HEK293 (cell line): Measurements from ENCODE around the gene NCKAP5.

Experiments used
- CTCF ChIP-seq: fragments of 450-650 bp; formaldehyde crosslinking; IDR thresholded peaks from 2 replicates; pipeline ENCODE4 v1.5.1; 2016; ENCODE audit warnings: missing biosample characterization, missing genetic modification characterization
- PBX3 ChIP-seq: sonication (generic); formaldehyde crosslinking; IDR thresholded peaks from 2 replicates; pipeline ENCODE4 v1.8.1; 2022; ENCODE audit warnings: mild to moderate bottlenecking, moderate library complexity, missing genetic modification reagents
- WT1 ChIP-seq: fragments of 450-650 bp; formaldehyde crosslinking; IDR thresholded peaks from 2 replicates; pipeline ENCODE4 v1.5.1; 2016; ENCODE audit warnings: missing biosample characterization, missing genetic modification characterization
- TF ChIP-seq, protein P1 (sequence below): fragments of 450-650 bp; formaldehyde crosslinking; IDR thresholded peaks from 2 replicates; pipeline ENCODE4 v1.5.1; 2016; ENCODE audit warnings: missing biosample characterization, missing genetic modification characterization

DNA sequence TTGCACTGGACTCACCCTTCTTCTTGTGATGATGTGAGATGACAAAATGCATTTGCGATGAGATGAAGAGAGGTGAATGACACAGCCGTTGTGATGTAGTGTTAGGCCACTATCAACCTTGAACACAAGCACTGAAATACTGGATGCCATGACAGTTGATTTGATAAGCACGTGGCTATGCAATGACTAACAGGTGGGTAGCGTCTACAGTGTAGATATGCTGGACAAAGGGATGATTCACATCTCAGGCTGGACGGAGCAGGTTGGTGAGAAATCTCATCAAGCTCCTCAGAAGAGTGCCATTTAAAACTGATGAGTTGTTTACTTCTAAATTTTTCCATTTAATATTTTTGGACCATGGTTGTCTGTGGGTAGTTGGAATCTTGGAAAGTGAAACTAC, 522.5 kb downstream of the NCKAP5 start:
- TF ChIP-seq PBX3 (CRISPR knock-in tag) = no peak
- TF ChIP-seq CTCF (tag by site-specific recombination) = no peak
- TF ChIP-seq WT1 (tag by site-specific recombination) = no peak
- TF ChIP-seq, protein P1, sequence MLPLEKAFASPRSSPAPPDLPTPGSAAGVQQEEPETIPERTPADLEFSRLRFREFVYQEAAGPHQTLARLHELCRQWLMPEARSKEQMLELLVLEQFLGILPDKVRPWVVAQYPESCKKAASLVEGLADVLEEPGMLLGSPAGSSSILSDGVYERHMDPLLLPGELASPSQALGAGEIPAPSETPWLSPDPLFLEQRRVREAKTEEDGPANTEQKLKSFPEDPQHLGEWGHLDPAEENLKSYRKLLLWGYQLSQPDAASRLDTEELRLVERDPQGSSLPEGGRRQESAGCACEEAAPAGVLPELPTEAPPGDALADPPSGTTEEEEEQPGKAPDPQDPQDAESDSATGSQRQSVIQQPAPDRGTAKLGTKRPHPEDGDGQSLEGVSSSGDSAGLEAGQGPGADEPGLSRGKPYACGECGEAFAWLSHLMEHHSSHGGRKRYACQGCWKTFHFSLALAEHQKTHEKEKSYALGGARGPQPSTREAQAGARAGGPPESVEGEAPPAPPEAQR (tag by site-specific recombination) = no peak
